Neural progenitor cell (in vitro differentiated cells): ENCODE results near the gene CENPP. TPM values are rescaled to one million over a fixed set of nuclear protein-coding genes. Genes with fewer than 3 reads are reported as not detected.

ENCODE experiments used
- DNase-seq: peaks from one replicate; pipeline ENCODE4 v3.0.0-alpha.2; 2016; ENCODE audit warnings: low spot score
- H2AFZ ChIP-seq: fragments of 200-600 bp; sonication (generic); replicated peaks from 2 replicates; pipeline ENCODE4 v1.6.1; 2016; ENCODE audit warnings: antibody characterized with exemption
- H3F3A ChIP-seq: fragments of 200-600 bp; sonication (generic); 2 replicates; pipeline ENCODE4 v1.6.1; 2016; ENCODE audit warnings: antibody characterized with exemption, low read depth
- H3K27ac ChIP-seq: fragments of 200-600 bp; sonication (generic); 2 replicates; pipeline ENCODE4 v1.5.1; 2016; ENCODE audit warnings: mild to moderate bottlenecking
- H3K27me3 ChIP-seq: fragments of 200-600 bp; sonication (generic); 2 replicates; pipeline ENCODE4 v1.6.1; 2016; ENCODE audit warnings: mild to moderate bottlenecking, moderate library complexity
- H3K36me3 ChIP-seq: fragments of 200-600 bp; sonication (generic); 2 replicates; pipeline ENCODE4 v1.5.1; 2016
- H3K4me1 ChIP-seq: fragments of 200-600 bp; sonication (generic); 2 replicates; pipeline ENCODE4 v1.6.1; 2016; ENCODE audit warnings: mixed run types
- H3K4me2 ChIP-seq: fragments of 200-600 bp; sonication (generic); 2 replicates; pipeline ENCODE4 v1.6.1; 2016
- H3K4me3 ChIP-seq: fragments of 200-600 bp; sonication (generic); 2 replicates; pipeline ENCODE4 v1.5.1; 2016
- H3K79me2 ChIP-seq: fragments of 200-600 bp; sonication (generic); 2 replicates; pipeline ENCODE4 v1.6.1; 2016; ENCODE audit warnings: low read depth
- H3K9ac ChIP-seq: fragments of 200-600 bp; sonication (generic); 2 replicates; pipeline ENCODE4 v1.6.1; 2016
- H3K9me3 ChIP-seq: fragments of 200-600 bp; sonication (generic); 2 replicates; pipeline ENCODE4 v1.5.1; 2016; ENCODE audit warnings: low read depth
- H4K20me1 ChIP-seq: fragments of 200-600 bp; sonication (generic); 2 replicates; pipeline ENCODE4 v1.6.1; 2016; ENCODE audit warnings: low read depth
- H3K27ac Mint-ChIP-seq: 3 replicates; pipeline ENCODE4 v1.8.0; 2021; ENCODE audit warnings: mixed read lengths
- H3K27me3 Mint-ChIP-seq: 2 replicates; pipeline ENCODE4 v1.8.0; 2022; ENCODE audit warnings: low read depth, mild to moderate bottlenecking, inconsistent platforms, moderate library complexity, mixed read lengths; ENCODE audit not compliant: insufficient read depth
- H3K36me3 Mint-ChIP-seq: 3 replicates; pipeline ENCODE4 v1.8.0; 2021; ENCODE audit warnings: mixed read lengths
- H3K4me1 Mint-ChIP-seq: 3 replicates; pipeline ENCODE4 v1.8.0; 2021; ENCODE audit warnings: mixed read lengths
- H3K4me3 Mint-ChIP-seq: 3 replicates; pipeline ENCODE4 v1.8.0; 2021; ENCODE audit warnings: mild to moderate bottlenecking, moderate library complexity, mixed read lengths
- H3K9me3 Mint-ChIP-seq: 3 replicates; pipeline ENCODE4 v1.8.0; 2020; ENCODE audit warnings: mixed read lengths
- CTCF ChIP-seq: fragments of 200-600 bp; sonication (generic); IDR thresholded peaks from 2 replicates; pipeline ENCODE4 v1.5.1; 2017; ENCODE audit warnings: antibody characterized with exemption, mild to moderate bottlenecking
- EZH2 ChIP-seq: fragments of 200-600 bp; sonication (generic); IDR thresholded peaks from 2 replicates; pipeline ENCODE4 v1.6.1; 2017; ENCODE audit warnings: antibody characterized with exemption, mild to moderate bottlenecking, moderate library complexity
- EZH2phosphoT487 ChIP-seq: fragments of 200-600 bp; sonication (generic); IDR thresholded peaks from 2 replicates; pipeline ENCODE4 v1.6.1; 2017; ENCODE audit warnings: antibody characterized with exemption
- total RNA-seq: library from RNA; depleted of rRNA; stranded (reverse); fragments of >200 nt; gene quantifications from 2 replicates; pipeline ENCODE4 v1.2.3, GENCODE V29; 2015; ENCODE audit warnings: low replicate concordance

Gene CENPP
- total RNA-seq, 1 donor from 2014 or later: 10.7 TPM

- no peak overlapping the region for H3K4me3 Mint-ChIP-seq
- H3K4me1 Mint-ChIP-seq: no peaks in the 10 kb centered on the region
- H3K27me3 ChIP-seq: no peaks in the 10 kb centered on the region
- H3F3A ChIP-seq: no peaks in the 10 kb centered on the region
- H3K4me1 ChIP-seq: no peaks in the 10 kb centered on the region
- DNase-seq: no peak
- H3K27ac Mint-ChIP-seq: no peak overlapping the region
- no peaks in the 10 kb centered on the region for H3K9me3 Mint-ChIP-seq
- TF ChIP-seq EZH2phosphoT487: no peak
- no peak for TF ChIP-seq CTCF
- peaks cover 36% of the 10 kb centered on the region for H3K36me3 Mint-ChIP-seq
- no peak overlapping the region for H3K4me3 ChIP-seq
- no peaks in the 10 kb centered on the region for H3K9me3 ChIP-seq
- H2AFZ ChIP-seq: no peak overlapping the region
- H3K79me2 ChIP-seq: no peaks in the 10 kb centered on the region
- no peak overlapping the region for H3K4me2 ChIP-seq
- H3K27me3 Mint-ChIP-seq: no peaks in the 10 kb centered on the region
- no peak overlapping the region for H3K9ac ChIP-seq
- H4K20me1 ChIP-seq: no peaks in the 10 kb centered on the region
- peaks cover 3% of the 10 kb centered on the region for H3K36me3 ChIP-seq
- H3K27ac ChIP-seq: no peak overlapping the region
These were observed 319.3 kb downstream of the CENPP start for GRCh38 chr9:92645041-92645440.

- no peak for DNase-seq
These were observed 322.1 kb downstream of the CENPP start for GRCh38 chr9:92647671-92648473.

GRCh38 chr9:92648474-92648971 lies 322.8 kb downstream of the CENPP start:
- no peak for DNase-seq
- Histone ChIP-seq H3K79me2 (no peaks in the 10 kb centered on the region), H3K27me3 (no peaks in the 10 kb centered on the region), H3F3A (no peaks in the 10 kb centered on the region), H3K4me2 (no peak overlapping the region), H3K4me1 (no peaks in the 10 kb centered on the region), H3K27ac (no peak overlapping the region), H4K20me1 (no peaks in the 10 kb centered on the region), H3K9ac (no peak overlapping the region), H2AFZ (no peak overlapping the region), H3K4me3 (no peak overlapping the region), H3K9me3 (no peaks in the 10 kb centered on the region), H3K36me3 (peaks cover 3% of the 10 kb centered on the region)
- TF ChIP-seq EZH2phosphoT487 (no peak), EZH2 (no peak), CTCF (no peak)
- H3K27me3 Mint-ChIP-seq: peaks cover 2% of the 10 kb centered on the region
- peaks cover 40% of the 10 kb centered on the region for H3K36me3 Mint-ChIP-seq
- H3K9me3 Mint-ChIP-seq: no peaks in the 10 kb centered on the region
- no peaks in the 10 kb centered on the region for H3K4me1 Mint-ChIP-seq
- no peak overlapping the region for H3K27ac Mint-ChIP-seq
- no peak overlapping the region for H3K4me3 Mint-ChIP-seq

More at GRCh38 chr9:92647671-92648473, 322.1 kb downstream of the CENPP start:
- no peak overlapping the region for H3K27ac ChIP-seq
- no peak overlapping the region for H3K9ac ChIP-seq
- H4K20me1 ChIP-seq: no peaks in the 10 kb centered on the region
- no peak overlapping the region for H3K4me3 ChIP-seq
- H3K79me2 ChIP-seq: no peaks in the 10 kb centered on the region
- no peaks in the 10 kb centered on the region for H3K27me3 ChIP-seq
- no peaks in the 10 kb centered on the region for H3K4me1 ChIP-seq
- H3K9me3 ChIP-seq: no peaks in the 10 kb centered on the region
- TF ChIP-seq CTCF (no peak), EZH2 (no peak), EZH2phosphoT487 (no peak)
- H2AFZ ChIP-seq: no peak overlapping the region
- Mint-ChIP-seq H3K27ac (no peak overlapping the region), H3K27me3 (no peaks in the 10 kb centered on the region), H3K4me3 (no peak overlapping the region), H3K4me1 (no peaks in the 10 kb centered on the region), H3K9me3 (no peaks in the 10 kb centered on the region), H3K36me3 (peaks cover 36% of the 10 kb centered on the region)
- H3F3A ChIP-seq: no peaks in the 10 kb centered on the region
- H3K4me2 ChIP-seq: no peak overlapping the region
- H3K36me3 ChIP-seq: peaks cover 3% of the 10 kb centered on the region
